Keratinocyte (primary cell): ENCODE results near the gene VWA5B2. TPM values are rescaled to one million over a fixed set of nuclear protein-coding genes. Genes with fewer than 3 reads are reported as not detected.

ENCODE experiments used
- DNase-seq: peaks from one replicate; pipeline ENCODE4 v3.0.0-alpha.2; 2011; ENCODE audit warnings: low read depth, missing footprints, low spot score
- FAIRE-seq: peaks from 2 replicates; lab custom pipeline; 2011; peaks lifted over from hg19 to GRCh38; lab: Jason Lieb, UNC
- H2AFZ ChIP-seq: 2 replicates; pipeline ENCODE4 v1.6.0; 2012; ENCODE audit warnings: low read length, control low read depth, inconsistent platforms; ENCODE audit not compliant: control insufficient read depth
- H3K27ac ChIP-seq: 2 replicates; pipeline ENCODE4 v1.5.1; 2011; ENCODE audit warnings: low read length; ENCODE audit not compliant: control insufficient read depth, insufficient read depth
- H3K27me3 ChIP-seq: 3 replicates; pipeline ENCODE4 v1.6.0; 2011; ENCODE audit warnings: low read length; ENCODE audit not compliant: control insufficient read depth, insufficient read depth; ENCODE audit errors: extremely low read depth
- H3K36me3 ChIP-seq, 2 experiments: 2 replicates in 1 of 2; 3 replicates in 1 of 2; pipeline ENCODE4 v1.5.1; 2011; ENCODE audit warnings: low read length in 2 of 2, mild to moderate bottlenecking in 1 of 2; ENCODE audit not compliant: control insufficient read depth in 2 of 2, insufficient read depth in 2 of 2; ENCODE audit errors: extremely low read depth in 1 of 2
- H3K4me1 ChIP-seq: 3 replicates; pipeline ENCODE4 v1.5.1; 2011; ENCODE audit warnings: low read length; ENCODE audit not compliant: control insufficient read depth, insufficient read depth; ENCODE audit errors: extremely low read depth
- H3K4me2 ChIP-seq: 3 replicates; pipeline ENCODE4 v1.6.0; 2011; ENCODE audit warnings: low read depth, low read length; ENCODE audit not compliant: control insufficient read depth, insufficient read depth; ENCODE audit errors: extremely low read depth
- H3K4me3 ChIP-seq, 3 experiments: fragments of 200-600 bp in 1 of 3; sonication (generic) in 1 of 3; 2 replicates in 2 of 3; 3 replicates in 1 of 3; pipeline ENCODE4 v1.5.1; 2011 to 2016; ENCODE audit warnings: low read length in 3 of 3, mild to moderate bottlenecking in 3 of 3, control low read depth in 2 of 3, inconsistent platforms in 1 of 3, low read depth in 1 of 3, mixed read lengths in 1 of 3, mixed run types in 1 of 3, moderate library complexity in 1 of 3; ENCODE audit not compliant: control insufficient read depth in 2 of 3, insufficient read depth in 2 of 3; ENCODE audit errors: extremely low read depth in 1 of 3
- H3K79me2 ChIP-seq: 2 replicates; pipeline ENCODE4 v1.6.0; 2012; ENCODE audit warnings: low read length; ENCODE audit not compliant: control insufficient read depth, insufficient read depth
- H3K9ac ChIP-seq: 3 replicates; pipeline ENCODE4 v1.6.0; 2011; ENCODE audit warnings: low read length; ENCODE audit not compliant: control insufficient read depth, insufficient read depth; ENCODE audit errors: extremely low read depth
- H3K9me1 ChIP-seq: 3 replicates; pipeline ENCODE4 v1.6.0; 2011; ENCODE audit warnings: low read length; ENCODE audit not compliant: control insufficient read depth, insufficient read depth; ENCODE audit errors: extremely low read depth
- H3K9me3 ChIP-seq: 2 replicates; pipeline ENCODE4 v1.5.1; 2012; ENCODE audit warnings: low read depth, low read length; ENCODE audit not compliant: control insufficient read depth
- H4K20me1 ChIP-seq: 3 replicates; pipeline ENCODE4 v1.6.0; 2011; ENCODE audit warnings: low read length; ENCODE audit not compliant: control insufficient read depth, insufficient read depth; ENCODE audit errors: extremely low read depth
- CTCF ChIP-seq, 3 experiments: IDR thresholded peaks in 1 of 3; conservative IDR thresholded peaks in 1 of 3; optimal IDR thresholded peaks in 1 of 3; 2 replicates in 2 of 3; 3 replicates in 1 of 3; pipeline versions ENCODE3 to v1.5.1; 2011; ENCODE audit warnings: low read length in 3 of 3, mild to moderate bottlenecking in 3 of 3, moderate library complexity in 2 of 3, control low read depth in 1 of 3, inconsistent platforms in 1 of 3; ENCODE audit not compliant: insufficient read depth in 2 of 3; ENCODE audit errors: extremely low read depth in 1 of 3
- EZH2 ChIP-seq: IDR thresholded peaks from one replicate; pipeline ENCODE4 v1.6.1; 2012; ENCODE audit warnings: inconsistent platforms, mild to moderate bottlenecking, low read length, moderate library complexity
- dilution Hi-C: fragments of 300-500 bp; cut with MboI; formaldehyde crosslinking; loops from one replicate; pipeline ENCODE4 v1.7.0; 2020; ENCODE audit warnings: low sequenced_read_pairs; ENCODE audit not compliant: extremely low pct_ligation_motif_present
- polyA plus RNA-seq, 5 experiments: library from polyadenylated mRNA; depleted of rRNA in 3 of 5; stranded (reverse) in 3 of 5; stranded (forward) in 1 of 5; unstranded in 1 of 5; fragments of >200 nt; gene quantifications; 1 replicate in 1 of 5; 2 replicates in 3 of 5; 3 replicates in 1 of 5; pipeline versions ENCODE4 v1.2.1 to v1.2.3, GENCODE V29; 2011 to 2012; ENCODE audit warnings: missing spikeins in 2 of 5, low read depth in 1 of 5, low replicate concordance in 1 of 5

Gene VWA5B2
- polyA plus RNA-seq, 1 donor (not counting 4 experiments of a cell fraction or from before 2014, with no cell fraction given): not detected

DNA sequence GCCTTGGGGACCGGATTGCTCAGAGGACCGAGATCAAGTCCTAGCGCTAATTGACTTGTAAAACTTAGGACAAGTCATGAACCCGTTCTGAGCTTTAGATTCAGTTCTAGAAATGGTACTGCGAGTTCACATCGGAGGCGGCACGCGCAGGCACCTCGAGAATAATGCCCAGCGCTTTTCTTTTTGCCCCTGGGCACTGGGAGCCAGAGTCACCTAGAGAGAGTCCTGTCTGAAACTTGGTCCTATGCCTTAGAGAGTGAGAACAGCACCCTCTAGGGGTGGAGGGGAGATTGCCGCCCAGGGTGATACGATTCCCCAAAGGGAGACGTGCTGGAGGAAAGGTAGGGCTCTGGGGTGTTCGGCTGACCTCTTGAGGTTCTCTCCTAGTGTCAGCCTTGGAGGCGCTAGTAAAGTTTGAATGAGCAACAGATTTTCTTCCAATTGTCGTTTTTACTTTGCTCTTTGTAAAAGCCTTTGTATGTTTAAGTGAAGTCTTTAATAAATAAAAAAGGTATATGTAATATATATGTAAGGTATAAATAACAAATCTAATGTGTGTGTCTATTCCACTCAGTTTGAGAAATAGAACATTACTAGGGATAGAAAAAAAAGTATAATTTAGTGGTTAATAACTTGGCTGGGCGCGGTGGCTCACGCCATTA is 20.9 kb downstream of the VWA5B2 start:
- Histone ChIP-seq H2AFZ (peak overlapping the region; percentile 93), H3K9ac (peak overlapping the region; percentile 91), H3K27ac (peak overlapping the region; percentile 89), H3K27me3 (no peaks in the 10 kb centered on the region), H3K4me1 (peaks cover 8% of the 10 kb centered on the region), H3K36me3 (peaks cover 3 to 4% of the 10 kb centered on the region in 2 experiments), H4K20me1 (no peaks in the 10 kb centered on the region), H3K9me1 (peaks cover 2% of the 10 kb centered on the region), H3K9me3 (no peaks in the 10 kb centered on the region), H3K79me2 (peaks cover 25% of the 10 kb centered on the region), H3K4me3 (peak overlapping the region; percentile 75 to 100 (median 100)), H3K4me2 (peak overlapping the region; percentile 97)
- dilution Hi-C loops: no loop called here
- peak; percentile 81 for FAIRE-seq
- peak; percentile 81 for DNase-seq
- no peak for TF ChIP-seq EZH2
- TF ChIP-seq CTCF (optimal IDR thresholded peaks at IDR 0.05 in 1 of 3, IDR thresholded peaks at IDR 0.05 in 1 of 3, conservative IDR thresholded peaks at IDR 0.05 in 1 of 3; ENCODE audit: extremely low read depth in 1 of 3, insufficient read depth in 2 of 3, low read length in 3 of 3): peak; percentile 91 to 98 (median 92)

DNA sequence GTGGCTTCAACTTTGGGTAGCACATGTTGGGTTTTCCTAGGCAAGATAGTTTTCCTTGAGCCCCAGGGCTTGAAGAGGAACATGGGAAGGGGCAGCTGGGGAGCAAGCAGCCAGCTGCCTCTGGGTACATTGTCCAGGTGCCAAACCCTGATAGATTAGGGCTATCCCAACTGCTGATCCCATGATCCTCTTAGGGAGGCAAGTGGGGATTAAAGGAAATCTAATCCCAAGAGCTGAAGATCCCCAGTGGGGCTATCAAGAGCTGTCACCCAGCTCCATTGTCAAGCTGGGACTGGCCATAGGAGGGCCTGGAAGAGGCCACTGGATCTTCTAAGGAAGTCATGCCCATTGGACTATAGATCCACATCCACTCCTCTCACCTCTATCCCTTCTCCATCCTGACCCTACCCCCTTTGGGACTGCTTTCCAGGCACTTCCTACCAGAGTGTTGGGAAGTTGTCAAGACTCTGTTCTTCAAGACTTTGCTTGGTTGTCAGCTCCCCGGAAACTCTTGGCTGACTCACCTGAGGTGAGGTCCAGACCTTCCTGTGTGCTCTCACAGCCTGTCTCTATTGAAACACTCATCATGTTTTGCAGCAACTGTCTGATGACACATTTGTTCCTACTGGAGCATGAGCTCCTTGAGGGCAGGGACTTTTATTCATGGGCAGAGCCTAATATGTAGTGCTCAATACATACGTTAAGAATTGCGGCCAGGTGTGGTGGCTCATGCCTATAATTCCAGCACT is 26.1 kb downstream of the VWA5B2 start:
- FAIRE-seq: peak; percentile 83
- dilution Hi-C loops: no loop called here

More for the DNA sequence above, 26.1 kb downstream of the VWA5B2 start:
- no peak for TF ChIP-seq CTCF (optimal IDR thresholded peaks at IDR 0.05 in 1 of 3, IDR thresholded peaks at IDR 0.05 in 1 of 3, conservative IDR thresholded peaks at IDR 0.05 in 1 of 3; ENCODE audit: extremely low read depth in 1 of 3, insufficient read depth in 2 of 3, low read length in 3 of 3)
- no peak for TF ChIP-seq EZH2
- Histone ChIP-seq H3K4me1 (peaks cover 9% of the 10 kb centered on the region), H4K20me1 (no peaks in the 10 kb centered on the region), H3K9ac (no peak overlapping the region), H3K36me3 (peaks cover 4 to 6% of the 10 kb centered on the region in 2 experiments), H3K4me2 (no peak overlapping the region), H3K27me3 (peaks cover 5% of the 10 kb centered on the region), H3K27ac (peak overlapping the region; percentile 32), H3K9me1 (no peaks in the 10 kb centered on the region), H3K79me2 (peaks cover 6% of the 10 kb centered on the region), H2AFZ (no peak overlapping the region), H3K4me3 (no peak overlapping the region), H3K9me3 (no peaks in the 10 kb centered on the region)
- no peak for DNase-seq
